HEK293 (cell line): Measurements from ENCODE around the gene RYR2.

Source experiments
- CTCF ChIP-seq: fragments of 450-650 bp; formaldehyde crosslinking; IDR thresholded peaks from 2 replicates; pipeline ENCODE4 v1.5.1; 2016; ENCODE audit warnings: missing biosample characterization, missing genetic modification characterization
- EGR2 ChIP-seq: fragments of 450-650 bp; formaldehyde crosslinking; IDR thresholded peaks from 2 replicates; pipeline ENCODE4 v1.5.1; 2016; ENCODE audit warnings: low read depth, missing biosample characterization, missing genetic modification characterization
- IKZF3 ChIP-seq: fragments of 450-650 bp; IDR thresholded peaks from 2 replicates; pipeline ENCODE4 v1.5.0; 2018; ENCODE audit warnings: missing biosample characterization, mild to moderate bottlenecking, missing genetic modification characterization, moderate library complexity
- KLF1 ChIP-seq: fragments of 450-650 bp; formaldehyde crosslinking; IDR thresholded peaks from 2 replicates; pipeline ENCODE4 v1.5.1; 2016; ENCODE audit warnings: missing biosample characterization, missing genetic modification characterization
- KLF7 ChIP-seq: fragments of 450-650 bp; formaldehyde crosslinking; IDR thresholded peaks from 2 replicates; pipeline ENCODE4 v1.5.1; 2016; ENCODE audit warnings: missing biosample characterization, missing genetic modification characterization, borderline replicate concordance
- KLF8 ChIP-seq: fragments of 450-650 bp; formaldehyde crosslinking; IDR thresholded peaks from 2 replicates; pipeline ENCODE4 v1.5.1; 2016; ENCODE audit warnings: missing biosample characterization, missing genetic modification characterization
- MZF1 ChIP-seq: fragments of 450-650 bp; formaldehyde crosslinking; IDR thresholded peaks from 2 replicates; pipeline ENCODE4 v1.5.1; 2017; ENCODE audit warnings: missing biosample characterization, missing genetic modification characterization, borderline replicate concordance
- PRDM10 ChIP-seq: fragments of 450-650 bp; formaldehyde crosslinking; IDR thresholded peaks from 2 replicates; pipeline ENCODE4 v1.5.1; 2016; ENCODE audit warnings: missing biosample characterization, missing genetic modification characterization
- TRIM28 ChIP-seq: IDR thresholded peaks from 2 replicates; pipeline ENCODE4 v1.6.1; 2011; ENCODE audit warnings: low read length, control low read depth, borderline replicate concordance
- YY1 ChIP-seq: fragments of 450-650 bp; formaldehyde crosslinking; IDR thresholded peaks from 2 replicates; pipeline ENCODE4 v1.5.1; 2018; ENCODE audit warnings: missing biosample characterization, missing genetic modification characterization
- YY2 ChIP-seq: fragments of 450-650 bp; formaldehyde crosslinking; IDR thresholded peaks from 2 replicates; pipeline ENCODE4 v1.5.1; 2016; ENCODE audit warnings: missing biosample characterization, missing genetic modification characterization
- ZBTB8A ChIP-seq: fragments of 450-650 bp; formaldehyde crosslinking; IDR thresholded peaks from 2 replicates; pipeline ENCODE4 v1.5.1; 2016; ENCODE audit warnings: missing biosample characterization, missing genetic modification characterization
- ZFHX2 ChIP-seq: fragments of 450-650 bp; formaldehyde crosslinking; conservative IDR thresholded peaks from 2 replicates; pipeline ENCODE4 v1.5.1; 2016; ENCODE audit warnings: missing biosample characterization, missing genetic modification characterization
- ZNF16 ChIP-seq: fragments of 450-650 bp; formaldehyde crosslinking; IDR thresholded peaks from 2 replicates; pipeline ENCODE4 v1.5.1; 2016; ENCODE audit warnings: low read depth, missing biosample characterization, missing genetic modification characterization
- ZNF223 ChIP-seq: fragments of 450-650 bp; formaldehyde crosslinking; IDR thresholded peaks from 2 replicates; pipeline ENCODE4 v1.5.1; 2016; ENCODE audit warnings: missing biosample characterization, missing genetic modification characterization
- ZNF23 ChIP-seq: fragments of 450-650 bp; formaldehyde crosslinking; IDR thresholded peaks from 2 replicates; pipeline ENCODE4 v1.5.1; 2016; ENCODE audit warnings: missing biosample characterization, missing genetic modification characterization, borderline replicate concordance
- ZNF561 ChIP-seq: fragments of 450-650 bp; IDR thresholded peaks from 2 replicates; pipeline ENCODE4 v1.5.1; 2018; ENCODE audit warnings: missing biosample characterization, missing genetic modification characterization, borderline replicate concordance
- ZNF610 ChIP-seq: fragments of 450-650 bp; formaldehyde crosslinking; IDR thresholded peaks from 2 replicates; pipeline ENCODE4 v1.5.1; 2016; ENCODE audit warnings: missing biosample characterization, missing genetic modification characterization, borderline replicate concordance
- ZNF776 ChIP-seq: fragments of 450-650 bp; formaldehyde crosslinking; IDR thresholded peaks from 2 replicates; pipeline ENCODE4 v1.5.0; 2017; ENCODE audit warnings: missing biosample characterization, missing genetic modification characterization, borderline replicate concordance
- ZNF785 ChIP-seq: fragments of 450-650 bp; formaldehyde crosslinking; IDR thresholded peaks from 2 replicates; pipeline ENCODE4 v1.5.1; 2016; ENCODE audit warnings: missing biosample characterization, missing genetic modification characterization
- ZSCAN18 ChIP-seq: fragments of 450-650 bp; formaldehyde crosslinking; IDR thresholded peaks from 2 replicates; pipeline ENCODE4 v1.5.1; 2016; ENCODE audit warnings: missing biosample characterization, missing genetic modification characterization
- ZSCAN5A ChIP-seq: fragments of 450-650 bp; formaldehyde crosslinking; IDR thresholded peaks from 2 replicates; pipeline ENCODE4 v1.5.1; 2016; ENCODE audit warnings: missing biosample characterization, missing genetic modification characterization
- TF ChIP-seq, protein P1 (sequence below): fragments of 450-650 bp; formaldehyde crosslinking; conservative IDR thresholded peaks from 2 replicates; pipeline ENCODE4 v1.5.1; 2016; ENCODE audit warnings: low read depth, missing biosample characterization, missing genetic modification characterization
- TF ChIP-seq, protein P2 (sequence below): fragments of 450-650 bp; formaldehyde crosslinking; IDR thresholded peaks from 2 replicates; pipeline ENCODE4 v1.5.1; 2016; ENCODE audit warnings: missing biosample characterization, missing genetic modification characterization, low read depth
- TF ChIP-seq, protein P3 (sequence below): fragments of 450-650 bp; formaldehyde crosslinking; optimal IDR thresholded peaks from 2 replicates; pipeline ENCODE3; 2016; ENCODE audit warnings: missing biosample characterization, mild to moderate bottlenecking, missing genetic modification characterization

The RYR2 gene

GRCh38 chr1:237042526-237042891 is 525 bp downstream of the RYR2 start (continued):
- TF ChIP-seq, protein P1, sequence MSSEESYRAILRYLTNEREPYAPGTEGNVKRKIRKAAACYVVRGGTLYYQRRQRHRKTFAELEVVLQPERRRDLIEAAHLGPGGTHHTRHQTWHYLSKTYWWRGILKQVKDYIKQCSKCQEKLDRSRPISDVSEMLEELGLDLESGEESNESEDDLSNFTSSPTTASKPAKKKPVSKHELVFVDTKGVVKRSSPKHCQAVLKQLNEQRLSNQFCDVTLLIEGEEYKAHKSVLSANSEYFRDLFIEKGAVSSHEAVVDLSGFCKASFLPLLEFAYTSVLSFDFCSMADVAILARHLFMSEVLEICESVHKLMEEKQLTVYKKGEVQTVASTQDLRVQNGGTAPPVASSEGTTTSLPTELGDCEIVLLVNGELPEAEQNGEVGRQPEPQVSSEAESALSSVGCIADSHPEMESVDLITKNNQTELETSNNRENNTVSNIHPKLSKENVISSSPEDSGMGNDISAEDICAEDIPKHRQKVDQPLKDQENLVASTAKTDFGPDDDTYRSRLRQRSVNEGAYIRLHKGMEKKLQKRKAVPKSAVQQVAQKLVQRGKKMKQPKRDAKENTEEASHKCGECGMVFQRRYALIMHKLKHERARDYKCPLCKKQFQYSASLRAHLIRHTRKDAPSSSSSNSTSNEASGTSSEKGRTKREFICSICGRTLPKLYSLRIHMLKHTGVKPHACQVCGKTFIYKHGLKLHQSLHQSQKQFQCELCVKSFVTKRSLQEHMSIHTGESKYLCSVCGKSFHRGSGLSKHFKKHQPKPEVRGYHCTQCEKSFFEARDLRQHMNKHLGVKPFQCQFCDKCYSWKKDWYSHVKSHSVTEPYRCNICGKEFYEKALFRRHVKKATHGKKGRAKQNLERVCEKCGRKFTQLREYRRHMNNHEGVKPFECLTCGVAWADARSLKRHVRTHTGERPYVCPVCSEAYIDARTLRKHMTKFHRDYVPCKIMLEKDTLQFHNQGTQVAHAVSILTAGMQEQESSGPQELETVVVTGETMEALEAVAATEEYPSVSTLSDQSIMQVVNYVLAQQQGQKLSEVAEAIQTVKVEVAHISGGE (tag by site-specific recombination), result peak; percentile 33; the same call in 1 of the 2 replicates
- TF ChIP-seq ZFHX2 (tag by site-specific recombination), result peak; percentile 5; the same call in 1 of the 2 replicates
- TF ChIP-seq, protein P2, sequence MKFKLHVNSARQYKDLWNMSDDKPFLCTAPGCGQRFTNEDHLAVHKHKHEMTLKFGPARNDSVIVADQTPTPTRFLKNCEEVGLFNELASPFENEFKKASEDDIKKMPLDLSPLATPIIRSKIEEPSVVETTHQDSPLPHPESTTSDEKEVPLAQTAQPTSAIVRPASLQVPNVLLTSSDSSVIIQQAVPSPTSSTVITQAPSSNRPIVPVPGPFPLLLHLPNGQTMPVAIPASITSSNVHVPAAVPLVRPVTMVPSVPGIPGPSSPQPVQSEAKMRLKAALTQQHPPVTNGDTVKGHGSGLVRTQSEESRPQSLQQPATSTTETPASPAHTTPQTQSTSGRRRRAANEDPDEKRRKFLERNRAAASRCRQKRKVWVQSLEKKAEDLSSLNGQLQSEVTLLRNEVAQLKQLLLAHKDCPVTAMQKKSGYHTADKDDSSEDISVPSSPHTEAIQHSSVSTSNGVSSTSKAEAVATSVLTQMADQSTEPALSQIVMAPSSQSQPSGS (tag by site-specific recombination), result no peak
- peak; percentile 46; the same call in 1 of the 2 replicates for TF ChIP-seq YY2 (tag by site-specific recombination)
- TF ChIP-seq ZSCAN18 (tag by site-specific recombination), result peak; percentile 6; the same call in 1 of the 2 replicates
- TF ChIP-seq YY1 (tag by site-specific recombination), result peak; percentile 69
- no peak; the same call in 1 of the 2 replicates for TF ChIP-seq ZNF785 (tag by site-specific recombination)
- TF ChIP-seq ZNF561 (tag by site-specific recombination), result no peak
- TF ChIP-seq ZNF776 (tag by site-specific recombination), result no peak
- TF ChIP-seq MZF1 (tag by site-specific recombination), result no peak
- TF ChIP-seq EGR2 (tag by site-specific recombination), result peak; percentile 8; the same call in 1 of the 2 replicates
- TF ChIP-seq KLF1 (tag by site-specific recombination), result 0 out of 2 replicates have a peak, but pooled peaks have one; percentile 7
- TF ChIP-seq, protein P3, sequence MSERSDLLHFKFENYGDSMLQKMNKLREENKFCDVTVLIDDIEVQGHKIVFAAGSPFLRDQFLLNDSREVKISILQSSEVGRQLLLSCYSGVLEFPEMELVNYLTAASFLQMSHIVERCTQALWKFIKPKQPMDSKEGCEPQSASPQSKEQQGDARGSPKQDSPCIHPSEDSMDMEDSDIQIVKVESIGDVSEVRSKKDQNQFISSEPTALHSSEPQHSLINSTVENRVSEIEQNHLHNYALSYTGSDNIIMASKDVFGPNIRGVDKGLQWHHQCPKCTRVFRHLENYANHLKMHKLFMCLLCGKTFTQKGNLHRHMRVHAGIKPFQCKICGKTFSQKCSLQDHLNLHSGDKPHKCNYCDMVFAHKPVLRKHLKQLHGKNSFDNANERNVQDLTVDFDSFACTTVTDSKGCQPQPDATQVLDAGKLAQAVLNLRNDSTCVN (tag by site-specific recombination), result peak; percentile 98
- TF ChIP-seq ZNF23 (tag by site-specific recombination), result no peak
- TF ChIP-seq TRIM28, result no peak
- TF ChIP-seq ZBTB8A (tag by site-specific recombination), result peak; percentile 46; the same call in 1 of the 2 replicates
- TF ChIP-seq ZNF610, result 0 out of 2 replicates have a peak, but pooled peaks have one; percentile 9
- TF ChIP-seq IKZF3 (tag by site-specific recombination), result no peak
- peak; percentile 72 for TF ChIP-seq CTCF
- TF ChIP-seq KLF7 (tag by site-specific recombination), result no peak
- no peak for TF ChIP-seq ZNF223
- 0 out of 2 replicates have a peak, but pooled peaks have one; percentile 7 for TF ChIP-seq PRDM10
- peak; percentile 9; the same call in 1 of the 2 replicates for TF ChIP-seq ZSCAN5A
- no peak for TF ChIP-seq ZNF16
- peak; percentile 15; the same call in 1 of the 2 replicates for TF ChIP-seq KLF8 (tag by site-specific recombination)
